PC-9 (cell line): ENCODE measurements around the gene NEURL2. TPM values are rescaled to one million over a fixed set of nuclear protein-coding genes. Genes with fewer than 3 reads are reported as not detected.

Source experiments
- BruUV-seq: library from RNA; stranded (reverse); fragments of 400-500 nt; replicated peaks from 2 replicates; lab custom pipeline; 2021; lab: Mats Ljungman, UMichigan
- CTCF ChIA-PET: fragments of 300-600 bp; sonication (Branson Sonifier 250); formaldehyde crosslinking; loops from one replicate; lab custom pipeline; 2022; ENCODE audit warnings: antibody characterized with exemption; lab: Charles Lee
- POLR2A ChIA-PET: fragments of 300-600 bp; sonication (Branson Sonifier 250); formaldehyde crosslinking; loops from one replicate; lab custom pipeline; 2022; ENCODE audit warnings: antibody characterized with exemption; ENCODE audit not compliant: unreplicated experiment; lab: Charles Lee
- DNase-seq, 2 experiments: peaks; one replicate each; pipeline versions ENCODE4 v3.0.0 to v3.0.0-alpha.2; 2015 to 2022; ENCODE audit warnings: mixed read lengths in 1 of 2
- H2AFZ ChIP-seq: fragments of 200-600 bp; sonication (generic); 2 replicates; pipeline ENCODE4 v1.8.1; 2017; ENCODE audit warnings: antibody characterized with exemption
- H3F3A ChIP-seq: fragments of 200-600 bp; sonication (generic); 2 replicates; pipeline ENCODE4 v1.8.1; 2017; ENCODE audit warnings: antibody characterized with exemption, mild to moderate bottlenecking, low read depth; ENCODE audit not compliant: insufficient read depth
- H3K27ac ChIP-seq: fragments of 200-600 bp; sonication (generic); 2 replicates; pipeline ENCODE4 v1.6.1; 2016; ENCODE audit warnings: mixed run types
- H3K27me3 ChIP-seq: fragments of 200-600 bp; sonication (generic); 2 replicates; pipeline ENCODE4 v1.6.1; 2016; ENCODE audit warnings: low read depth, mixed run types; ENCODE audit not compliant: insufficient read depth
- H3K36me3 ChIP-seq: fragments of 200-600 bp; sonication (generic); 2 replicates; pipeline ENCODE4 v1.6.1; 2016; ENCODE audit warnings: low read depth, mixed run types
- H3K4me1 ChIP-seq: fragments of 200-600 bp; sonication (generic); replicated peaks from 2 replicates; pipeline ENCODE4 v1.6.1; 2016; ENCODE audit warnings: mixed run types; ENCODE audit not compliant: insufficient read depth
- H3K4me2 ChIP-seq: fragments of 200-600 bp; sonication (generic); 2 replicates; pipeline ENCODE4 v1.6.1; 2017; ENCODE audit warnings: mixed run types
- H3K4me3 ChIP-seq: fragments of 200-600 bp; sonication (generic); 2 replicates; pipeline ENCODE4 v1.6.1; 2016; ENCODE audit warnings: mixed run types
- H3K79me2 ChIP-seq: fragments of 200-600 bp; sonication (generic); 2 replicates; pipeline ENCODE4 v1.6.1; 2017; ENCODE audit warnings: low read depth, mixed run types
- H3K9me2 ChIP-seq: fragments of 200-600 bp; sonication (generic); 2 replicates; pipeline ENCODE4 v1.8.1; 2017; ENCODE audit warnings: mild to moderate bottlenecking; ENCODE audit not compliant: insufficient read depth
- H3K9me3 ChIP-seq: fragments of 200-600 bp; sonication (generic); 2 replicates; pipeline ENCODE4 v1.8.1; 2016; ENCODE audit warnings: low read depth; ENCODE audit not compliant: insufficient read depth
- H4K20me1 ChIP-seq: fragments of 200-600 bp; sonication (generic); 2 replicates; pipeline ENCODE4 v1.8.1; 2017; ENCODE audit not compliant: insufficient read depth
- EZH2 ChIP-seq: fragments of 200-600 bp; sonication (generic); IDR thresholded peaks from 2 replicates; pipeline ENCODE4 v1.8.0; 2017; ENCODE audit warnings: antibody characterized with exemption, low read depth
- intact Hi-C: fragments of 100-400 bp; cut with micrococcal nuclease; formaldehyde crosslinking; loops from one replicate; pipeline ENCODE4 v1.10.0; 2022; ENCODE audit not compliant: unreplicated experiment
- total RNA-seq: library from RNA; stranded (reverse); gene quantifications from 2 replicates; pipeline ENCODE4 v1.2.3, GENCODE V29; 2021
- TF ChIP-seq, protein P1 (sequence below): fragments of 200-600 bp; sonication (generic); conservative IDR thresholded peaks from 2 replicates; pipeline ENCODE4 v1.6.1; 2017; ENCODE audit warnings: mixed run types, antibody characterized with exemption, mild to moderate bottlenecking, moderate library complexity

NEURL2 gene
- total RNA-seq, 1 experiment from 2014 or later, result 6.5 TPM

GRCh38 chr20:45886590-45887345 lies 4.2 kb downstream of the NEURL2 start:
- no TSS peak for BruUV-seq
- H3K9me3 ChIP-seq, result no peaks in the 10 kb centered on the region
- no peak overlapping the region for H2AFZ ChIP-seq
- H4K20me1 ChIP-seq, result no peaks in the 10 kb centered on the region
- no peak for DNase-seq
- H3K27me3 ChIP-seq, result no peaks in the 10 kb centered on the region
- ChIA-PET POLR2A (no interaction called here), CTCF (no interaction called here)
- peaks cover 53% of the 10 kb centered on the region for H3F3A ChIP-seq
- H3K36me3 ChIP-seq, result peaks cover 12% of the 10 kb centered on the region
- TF ChIP-seq, protein P1, sequence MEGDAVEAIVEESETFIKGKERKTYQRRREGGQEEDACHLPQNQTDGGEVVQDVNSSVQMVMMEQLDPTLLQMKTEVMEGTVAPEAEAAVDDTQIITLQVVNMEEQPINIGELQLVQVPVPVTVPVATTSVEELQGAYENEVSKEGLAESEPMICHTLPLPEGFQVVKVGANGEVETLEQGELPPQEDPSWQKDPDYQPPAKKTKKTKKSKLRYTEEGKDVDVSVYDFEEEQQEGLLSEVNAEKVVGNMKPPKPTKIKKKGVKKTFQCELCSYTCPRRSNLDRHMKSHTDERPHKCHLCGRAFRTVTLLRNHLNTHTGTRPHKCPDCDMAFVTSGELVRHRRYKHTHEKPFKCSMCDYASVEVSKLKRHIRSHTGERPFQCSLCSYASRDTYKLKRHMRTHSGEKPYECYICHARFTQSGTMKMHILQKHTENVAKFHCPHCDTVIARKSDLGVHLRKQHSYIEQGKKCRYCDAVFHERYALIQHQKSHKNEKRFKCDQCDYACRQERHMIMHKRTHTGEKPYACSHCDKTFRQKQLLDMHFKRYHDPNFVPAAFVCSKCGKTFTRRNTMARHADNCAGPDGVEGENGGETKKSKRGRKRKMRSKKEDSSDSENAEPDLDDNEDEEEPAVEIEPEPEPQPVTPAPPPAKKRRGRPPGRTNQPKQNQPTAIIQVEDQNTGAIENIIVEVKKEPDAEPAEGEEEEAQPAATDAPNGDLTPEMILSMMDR, result no peak
- TF ChIP-seq EZH2, result no peak
- H3K4me2 ChIP-seq, result no peak overlapping the region
- intact Hi-C loops, result no loop called here
- no peak overlapping the region for H3K27ac ChIP-seq
- no peak overlapping the region for H3K4me3 ChIP-seq
- peaks cover 34% of the 10 kb centered on the region for H3K79me2 ChIP-seq
- no peaks in the 10 kb centered on the region for H3K9me2 ChIP-seq
- peaks cover 38% of the 10 kb centered on the region for H3K4me1 ChIP-seq

DNA sequence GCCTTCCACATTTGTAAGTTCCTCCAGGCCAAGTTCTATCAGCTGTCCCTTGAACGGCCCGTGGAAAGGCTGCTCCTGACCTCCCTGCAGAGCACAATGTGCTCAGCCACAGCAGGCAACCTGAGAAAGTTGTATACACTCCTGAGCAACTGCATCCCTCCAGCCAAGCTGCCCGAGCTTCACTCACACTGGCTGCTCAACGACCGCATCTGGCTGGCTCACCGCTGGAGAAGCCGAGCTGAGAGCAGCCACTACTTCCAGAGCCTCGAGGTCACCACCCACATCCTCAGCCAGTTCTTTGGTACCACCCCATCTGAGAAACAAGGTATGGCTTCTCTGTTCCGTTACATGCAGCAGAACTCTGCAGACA lies 7.9 kb downstream of the NEURL2 start:
- no peak overlapping the region for H3K27ac ChIP-seq
- no peak for DNase-seq
- no peak overlapping the region for H2AFZ ChIP-seq
- H3K4me3 ChIP-seq, result no peak overlapping the region
- intact Hi-C loops, result no loop called here
- no TSS peak for BruUV-seq
- H3K9me2 ChIP-seq, result no peaks in the 10 kb centered on the region
- H3F3A ChIP-seq, result peaks cover 33% of the 10 kb centered on the region
- no peak for TF ChIP-seq EZH2
- TF ChIP-seq, protein P1, result no peak
- no peaks in the 10 kb centered on the region for H3K9me3 ChIP-seq
- ChIA-PET POLR2A (no interaction called here), CTCF (interaction anchor here (1.1 kb wide), 1 partner anchor 87 kb away, joined by 3 read pairs; no protein-coding TSS in a partner anchor)
- H3K4me1 ChIP-seq, result peaks cover 31% of the 10 kb centered on the region
- peaks cover 8% of the 10 kb centered on the region; the same call in 1 of the 2 replicates for H3K36me3 ChIP-seq
- H3K27me3 ChIP-seq, result no peaks in the 10 kb centered on the region
- H4K20me1 ChIP-seq, result no peaks in the 10 kb centered on the region
- peaks cover 33% of the 10 kb centered on the region for H3K79me2 ChIP-seq
- no peak overlapping the region for H3K4me2 ChIP-seq

- H4K20me1 ChIP-seq, result no peaks in the 10 kb centered on the region
- no peak overlapping the region for H2AFZ ChIP-seq
- H3K27ac ChIP-seq, result no peak overlapping the region
- no peak overlapping the region for H3K4me3 ChIP-seq
- peaks cover 28% of the 10 kb centered on the region for H3F3A ChIP-seq
- BruUV-seq, result no TSS peak
- no peak for DNase-seq
- H3K9me3 ChIP-seq, result no peaks in the 10 kb centered on the region
- peaks cover 8% of the 10 kb centered on the region; the same call in 1 of the 2 replicates for H3K36me3 ChIP-seq
- peaks cover 31% of the 10 kb centered on the region for H3K4me1 ChIP-seq
- ChIA-PET POLR2A (interaction anchor here (0.6 to 0.7 kb wide), 2 partner anchors 17 to 43 kb away, joined by 3 to 4 read pairs; no protein-coding TSS in a partner anchor), CTCF (interaction anchor here (0.6 kb wide), 1 partner anchor 89 kb away, joined by 3 read pairs; no protein-coding TSS in a partner anchor)
- TF ChIP-seq EZH2, result no peak
- TF ChIP-seq, protein P1, result no peak
- H3K79me2 ChIP-seq, result peaks cover 33% of the 10 kb centered on the region
- H3K9me2 ChIP-seq, result no peaks in the 10 kb centered on the region
- no peaks in the 10 kb centered on the region for H3K27me3 ChIP-seq
- H3K4me2 ChIP-seq, result peak overlapping the region; percentile 86
- intact Hi-C loops, result no loop called here
Observed at GRCh38 chr20:45882469-45883099, 8.4 kb downstream of the NEURL2 start.
